K562 (cell line): ENCODE measurements around the gene EPC2. TPM values are rescaled to one million over a fixed set of nuclear protein-coding genes. Genes with fewer than 3 reads are reported as not detected.
A peak's percentile ranks its signal among the peaks of the same experiment; 100 is the strongest.

ENCODE experiments used
- ATAC-seq: fragments of 200-7000 bp; cut with Tn5 transposase; 3 replicates; pipeline ENCODE4 v1.9.1; 2020; ENCODE audit warnings: moderate library complexity
- BruUV-seq: library from RNA; stranded (reverse); fragments of 400-500 nt; replicated peaks from 2 replicates; lab custom pipeline; 2021; lab: Mats Ljungman, UMichigan
- CTCF ChIA-PET: fragments of 300-600 bp; formaldehyde crosslinking; extraction: SDS; loops from one replicate; lab custom pipeline; 2021; ENCODE audit warnings: low intra/inter-chr PET ratio; lab: Yijun Ruan, JAX
- POLR2A ChIA-PET: fragments of 300-600, 350-650 bp; sonication (Branson Sonifier 250); formaldehyde crosslinking; extraction: SDS; loops from one replicate; lab custom pipeline; 2021; ENCODE audit warnings: antibody characterized with exemption, inconsistent platforms; lab: Yijun Ruan, JAX
- DNase-seq, 4 experiments: peaks; one replicate each; pipeline versions ENCODE4 v3.0.0 to v3.0.0-alpha.2; 2011 to 2018; ENCODE audit warnings: low spot score in 3 of 4, mixed read lengths in 3 of 4; ENCODE audit errors: extremely low read depth in 1 of 4
- FAIRE-seq: peaks from 2 replicates; lab custom pipeline; 2011; peaks lifted over from hg19 to GRCh38; lab: Jason Lieb, UNC
- H2AFZ ChIP-seq: 2 replicates; pipeline ENCODE4 v1.6.0; 2011; ENCODE audit warnings: low read depth, low read length, control low read depth, inconsistent platforms
- H3K27ac ChIP-seq: fragments of 200-600 bp; 3 replicates; pipeline ENCODE4 v1.8.0; 2011; ENCODE audit warnings: low read depth, mild to moderate bottlenecking, control low read depth, inconsistent platforms, low read length, moderate library complexity, mixed read lengths; ENCODE audit errors: extremely low read depth
- H3K27me3 ChIP-seq, 2 experiments: fragments of 300-600 bp in 1 of 2; 2 replicates in 1 of 2; 3 replicates in 1 of 2; pipeline versions ENCODE4 v1.6.0 to v1.8.0; 2011; ENCODE audit warnings: inconsistent platforms in 2 of 2, low read length in 2 of 2, mild to moderate bottlenecking in 1 of 2, mixed read lengths in 1 of 2, moderate library complexity in 1 of 2; ENCODE audit not compliant: control insufficient read depth in 2 of 2, insufficient read depth in 2 of 2
- H3K36me3 ChIP-seq: fragments of 300-600 bp; 3 replicates; pipeline ENCODE4 v1.8.0; 2011; ENCODE audit warnings: mild to moderate bottlenecking, low read length, inconsistent platforms; ENCODE audit not compliant: control insufficient read depth, insufficient read depth
- H3K4me1 ChIP-seq, 2 experiments: fragments of 200-600 bp in 1 of 2; replicated peaks in 1 of 2; 2 replicates in 1 of 2; 3 replicates in 1 of 2; pipeline versions ENCODE4 v1.5.1 to v1.8.0; 2011; ENCODE audit warnings: inconsistent platforms in 2 of 2, low read length in 2 of 2, mild to moderate bottlenecking in 1 of 2, mixed read lengths in 1 of 2, moderate library complexity in 1 of 2; ENCODE audit not compliant: control insufficient read depth in 2 of 2, insufficient read depth in 2 of 2
- H3K4me2 ChIP-seq: 2 replicates; pipeline ENCODE4 v1.6.1; 2011; ENCODE audit warnings: low read length, control low read depth, inconsistent platforms, mixed read lengths; ENCODE audit not compliant: insufficient read depth
- H3K4me3 ChIP-seq: fragments of 200-600 bp; sonication (generic), shearing (Covaris generic); 2 replicates; pipeline ENCODE4 v1.5.1; 2016; ENCODE audit warnings: control low read depth, inconsistent platforms
- H3K79me2 ChIP-seq: fragments of 200-600 bp; 3 replicates; pipeline ENCODE4 v1.8.0; 2011; ENCODE audit warnings: low read length, inconsistent platforms; ENCODE audit not compliant: control insufficient read depth, insufficient read depth
- H3K9ac ChIP-seq, 2 experiments: 2 replicates each; pipeline versions ENCODE4 v1.6.0 to v1.6.1; 2011; ENCODE audit warnings: low read depth in 2 of 2, low read length in 2 of 2, control low read depth in 1 of 2, inconsistent platforms in 1 of 2, mild to moderate bottlenecking in 1 of 2, mixed read lengths in 1 of 2; ENCODE audit not compliant: insufficient read depth in 1 of 2
- H3K9me1 ChIP-seq: one replicate; pipeline ENCODE4 v1.6.0; 2011; ENCODE audit warnings: inconsistent platforms, mild to moderate bottlenecking, low read length, moderate library complexity; ENCODE audit not compliant: control insufficient read depth, insufficient read depth
- H3K9me3 ChIP-seq: replicated peaks from 2 replicates; pipeline ENCODE4 v1.5.1; 2011; ENCODE audit warnings: low read depth, low read length, inconsistent platforms; ENCODE audit not compliant: control insufficient read depth, insufficient read depth
- H4K20me1 ChIP-seq: replicated peaks from 2 replicates; pipeline ENCODE4 v1.6.1; 2011; ENCODE audit warnings: low read length, inconsistent platforms, mixed read lengths; ENCODE audit not compliant: control insufficient read depth, insufficient read depth
- HSF4 ChIP-seq: fragments of 250-450 bp; sonication (Bioruptor Pico); IDR thresholded peaks from 2 replicates; pipeline ENCODE4 v2.1.2; 2022; ENCODE audit warnings: mild to moderate bottlenecking, moderate library complexity, borderline replicate concordance
- MLLT1 ChIP-seq, 2 experiments: fragments of 450-650 bp; IDR thresholded peaks; 2 replicates each; pipeline ENCODE4 v1.6.1; 2016
- YY1 ChIP-seq, 3 experiments: IDR thresholded peaks; 2 replicates each; pipeline ENCODE4 v1.6.1; 2011; ENCODE audit warnings: low read length in 2 of 3, mild to moderate bottlenecking in 2 of 3, moderate library complexity in 2 of 3, borderline replicate concordance in 1 of 3, control low read depth in 1 of 3, low read depth in 1 of 3; ENCODE audit not compliant: insufficient read depth in 3 of 3, insufficient replicate concordance in 2 of 3, control insufficient read depth in 1 of 3, insufficient read length in 1 of 3; ENCODE audit errors: extremely low read depth in 1 of 3
- WGBS: fragments of 100-300 bp; shearing (Covaris generic); methylation state at CpG from one replicate; pipeline ENCODE4 v1.1.6; 2016; ENCODE audit warnings: low coverage, mixed read lengths; ENCODE audit not compliant: insufficient coverage; ENCODE audit errors: missing lambda C conversion rate; 5-methylcytosine and 5-hydroxymethylcytosine counted together
- in situ Hi-C: fragments of 300-500 bp; cut with MboI; formaldehyde crosslinking; loops from 4 replicates; pipeline ENCODE4 v1.15.0; 2018; ENCODE audit warnings: inconsistent platforms, mixed read lengths
- intact Hi-C: fragments of 100-400 bp; cut with micrococcal nuclease; formaldehyde crosslinking; loops from 2 replicates; pipeline ENCODE4 v1.14.2; 2022
- polyA plus RNA-seq, 8 experiments: library from polyadenylated mRNA; depleted of rRNA in 4 of 8; stranded (reverse) in 5 of 8; unstranded in 3 of 8; fragments of >200 nt; fragmentation: Nextera tagmentation in 2 of 8; fragmentation: Illumina TruSeq in 1 of 8; extraction: Ambion mirVana in 2 of 8; extraction: Trizol in 1 of 8; gene quantifications; 2 replicates each; pipeline versions ENCODE4 v1.2.1 to v1.2.3, GENCODE V29; 2011 to 2014; ENCODE audit warnings: inconsistent platforms in 1 of 8, missing spikeins in 1 of 8
- total RNA-seq, 7 experiments: library from RNA; depleted of rRNA in 6 of 7; stranded (reverse); fragments of >200 nt in 6 of 7; fragmentation: Illumina TruSeq in 2 of 7; extraction: Trizol in 2 of 7; gene quantifications; 2 replicates each; pipeline versions ENCODE4 v1.2.1 to v1.2.3, GENCODE V29; 2011 to 2021; ENCODE audit warnings: low replicate concordance in 1 of 7

Gene EPC2
- total and polyA plus RNA-seq, 9 of the 15 experiments (the other 6 are each of a cell fraction or from before 2014, with no cell fraction given) = 7.0 to 35.8 (median 29.1) TPM

GRCh38 chr2:148719195-148719749 is 74.7 kb downstream of the EPC2 start:
- peaks cover 20% of the 10 kb centered on the region for H4K20me1 ChIP-seq
- H3K9ac ChIP-seq = peak overlapping the region in 1 of 2 experiments; percentile 69; a peak in 2 of 4 replicates
- H3K79me2 ChIP-seq = peaks cover 79% of the 10 kb centered on the region
- H3K9me1 ChIP-seq = no peaks in the 10 kb centered on the region
- ATAC-seq (no peak; the same call in 2 of the 3 replicates), FAIRE-seq (no peak), DNase-seq (no peak)
- BruUV-seq = no TSS peak
- in situ Hi-C loops = no loop called here
- H3K4me3 ChIP-seq = no peak overlapping the region
- no peak overlapping the region for H2AFZ ChIP-seq
- no peaks in the 10 kb centered on the region for H3K27me3 ChIP-seq
- intact Hi-C loops = no loop called here
- H3K27ac ChIP-seq = no peak overlapping the region
- WGBS = 60% methylated on average over 6 of the region's 6 CpGs
- H3K36me3 ChIP-seq = no peaks in the 10 kb centered on the region; the same call in 2 of the 3 replicates
- H3K9me3 ChIP-seq = no peaks in the 10 kb centered on the region
- ChIA-PET POLR2A (interaction anchor here (0.7 to 1.6 kb wide), 7 partner anchors 8 to 769 kb away, joined by 3 to 8 read pairs (median 4); no protein-coding TSS in a partner anchor), CTCF (no interaction called here)
- H3K4me2 ChIP-seq = no peak overlapping the region
- H3K4me1 ChIP-seq = peaks cover 16 to 17% of the 10 kb centered on the region in 2 experiments; a peak in 4 of 5 replicates
- TF ChIP-seq MLLT1 (IDR thresholded peaks at IDR 0.05) (0 out of 4 replicates have a peak, but pooled peaks of 1 of the 2 experiments have one; percentile 46), HSF4 (CRISPR knock-in tag) (no peak), YY1 (IDR thresholded peaks at IDR 0.05; ENCODE audit: borderline replicate concordance in 1 of 3, control insufficient read depth in 1 of 3, extremely low read depth in 1 of 3, insufficient read depth in 3 of 3, insufficient read length in 1 of 3, insufficient replicate concordance in 2 of 3, low read depth in 1 of 3, low read length in 2 of 3) (peak in 1 of 3 experiments; percentile 7)
